ENCODE measurements around the gene IL4R.

- TF ChIP-seq, protein P1, sequence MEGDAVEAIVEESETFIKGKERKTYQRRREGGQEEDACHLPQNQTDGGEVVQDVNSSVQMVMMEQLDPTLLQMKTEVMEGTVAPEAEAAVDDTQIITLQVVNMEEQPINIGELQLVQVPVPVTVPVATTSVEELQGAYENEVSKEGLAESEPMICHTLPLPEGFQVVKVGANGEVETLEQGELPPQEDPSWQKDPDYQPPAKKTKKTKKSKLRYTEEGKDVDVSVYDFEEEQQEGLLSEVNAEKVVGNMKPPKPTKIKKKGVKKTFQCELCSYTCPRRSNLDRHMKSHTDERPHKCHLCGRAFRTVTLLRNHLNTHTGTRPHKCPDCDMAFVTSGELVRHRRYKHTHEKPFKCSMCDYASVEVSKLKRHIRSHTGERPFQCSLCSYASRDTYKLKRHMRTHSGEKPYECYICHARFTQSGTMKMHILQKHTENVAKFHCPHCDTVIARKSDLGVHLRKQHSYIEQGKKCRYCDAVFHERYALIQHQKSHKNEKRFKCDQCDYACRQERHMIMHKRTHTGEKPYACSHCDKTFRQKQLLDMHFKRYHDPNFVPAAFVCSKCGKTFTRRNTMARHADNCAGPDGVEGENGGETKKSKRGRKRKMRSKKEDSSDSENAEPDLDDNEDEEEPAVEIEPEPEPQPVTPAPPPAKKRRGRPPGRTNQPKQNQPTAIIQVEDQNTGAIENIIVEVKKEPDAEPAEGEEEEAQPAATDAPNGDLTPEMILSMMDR (IDR thresholded peaks at IDR 0.05) = no peak
- TF ChIP-seq POLR2A (IDR thresholded peaks at IDR 0.05) = no peak
These were observed 40.1 kb downstream of the IL4R start for GRCh38 chr16:27353853-27354252.
